K562 treated with DMSO at 1 percent for 12 hours (cell line): ENCODE measurements around the gene ZNF317. TPM values are rescaled to one million over a fixed set of nuclear protein-coding genes. Genes with fewer than 3 reads are reported as not detected.

Source experiments
- total RNA-seq: library from RNA; unstranded; fragments of 300-600 nt; gene quantifications from 2 replicates; pipeline ENCODE4 v1.2.3, GENCODE V29; 2022; ENCODE audit not compliant: insufficient read depth

The ZNF317 gene
- 7.0 and 26.1 TPM in 2 replicates for total RNA-seq

GRCh38 chr19:9140159-9140874, at the start of gene ZNF317:
TSS of gene ZNF317 (plus strand) at chr19:9140397. CDS start at chr19:9156017, 15,620 bp downstream.

GRCh38 chr19:9107375-9107774, 32.8 kb upstream of the ZNF317 start, which contains the start of gene OR7G2:
TSS of gene OR7G2 (minus strand) at chr19:9107475. CDS start at chr19:9103243, 4,232 bp downstream.

GRCh38 chr19:9115307-9115813, 24.8 kb upstream of the ZNF317 start, which contains the start of gene OR7G1:
TSS of gene OR7G1 (minus strand) at chr19:9115763. CDS start at chr19:9115763, 0 bp downstream.

GRCh38 chr19:9126900-9127405, 13.2 kb upstream of the ZNF317 start, which contains the start of gene OR7G3:
TSS of gene OR7G3 (minus strand) at chr19:9126950. CDS start at chr19:9126950, 0 bp downstream.

GRCh38 chr19:9178901-9179300, 38.7 kb downstream of the ZNF317 start, which contains the start of gene OR7D2:
TSS of gene OR7D2 (plus strand) at chr19:9178979. CDS start at chr19:9185782, 6,803 bp downstream.

Other genes with a start within 250 kb of the ZNF317 start
- gene MUC16, start 130.0 kb upstream of the ZNF317 start, total RNA-seq, result not detected in 2 replicates
- not detected in 2 replicates for gene OR1M1, start 53.3 kb upstream of the ZNF317 start, total RNA-seq
- gene OR7G2, start 32.9 kb upstream of the ZNF317 start, total RNA-seq, result not detected in 2 replicates
- gene OR7G1, start 24.6 kb upstream of the ZNF317 start, total RNA-seq, result not detected in 2 replicates
- not detected in 2 replicates for gene OR7G3, start 13.4 kb upstream of the ZNF317 start, total RNA-seq
- gene OR7D2, start 38.6 kb downstream of the ZNF317 start, total RNA-seq, result 0.40 and 1.1 TPM in 2 replicates
- gene OR7D4, start 79.2 kb downstream of the ZNF317 start, total RNA-seq, result not detected in 2 replicates
- gene OR7E24, start 110.5 kb downstream of the ZNF317 start, total RNA-seq, result not detected in 2 replicates
- 0.36 and 2.5 TPM in 2 replicates for gene ZNF699, start 169.4 kb downstream of the ZNF317 start, total RNA-seq
- 5.8 and 13.4 TPM in 2 replicates for gene ZNF559, start 183.8 kb downstream of the ZNF317 start, total RNA-seq
- gene ZNF177, start 222.6 kb downstream of the ZNF317 start, total RNA-seq, result 1.1 and 4.4 TPM in 2 replicates